HG03103 (cell line): ENCODE data around the gene RNLS.

Experiments
- ATAC-seq: cut with Tn5 transposase; IDR thresholded peaks from one replicate; pipeline ENCODE4 v1.9.1; 2021; ENCODE audit warnings: low read depth; ENCODE audit not compliant: unreplicated experiment

The RNLS gene

DNA sequence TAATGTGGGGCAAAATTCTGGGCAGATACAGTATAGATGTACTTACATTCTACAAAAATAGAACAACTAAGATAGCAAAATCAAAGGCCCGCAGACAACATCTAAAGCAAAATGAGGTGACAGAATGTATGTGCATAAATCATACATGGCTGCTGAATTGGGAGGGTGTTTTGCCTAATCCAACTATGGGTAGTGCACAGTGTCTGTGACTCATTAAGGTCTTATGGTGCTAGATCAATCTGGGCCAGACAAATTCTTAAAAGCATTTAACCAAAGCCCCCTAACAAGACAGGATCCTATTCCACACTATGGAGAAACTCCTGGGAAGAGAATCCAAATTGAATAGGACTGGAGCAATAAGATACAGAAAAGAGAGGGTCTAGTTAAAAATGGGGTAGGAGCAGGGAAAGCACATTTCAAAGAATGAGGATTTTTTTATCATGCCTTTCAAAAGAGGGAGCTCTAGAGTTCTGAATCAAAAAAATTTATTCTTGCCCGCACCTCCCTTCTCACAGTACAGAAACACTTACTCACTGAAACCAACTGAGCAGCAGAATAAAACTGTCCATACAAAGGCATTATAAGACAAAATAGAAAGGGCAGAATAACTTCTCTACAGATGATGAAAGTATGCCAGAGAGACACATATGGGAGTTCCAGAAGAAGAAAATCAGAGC, 181.3 kb downstream of the RNLS start:
- no peak for ATAC-seq

DNA sequence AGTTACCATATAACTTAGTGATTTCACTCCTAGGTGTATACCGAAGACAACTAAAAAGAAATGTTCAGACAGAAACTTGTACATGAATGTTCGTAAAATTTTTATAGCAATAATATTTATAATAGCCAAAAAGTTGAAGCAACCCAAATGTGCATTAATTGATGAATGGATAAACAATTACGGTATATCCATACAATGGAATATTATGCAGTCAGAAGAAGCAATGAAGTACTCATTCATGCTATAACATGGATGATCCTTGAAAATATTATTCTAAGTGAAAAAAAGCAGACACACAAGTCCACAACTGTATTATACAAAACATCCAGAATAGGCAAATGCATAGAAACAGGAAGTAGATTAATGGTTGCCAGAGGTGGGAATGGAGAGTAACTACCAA, 183.9 kb downstream of the RNLS start:
- no peak for ATAC-seq

DNA sequence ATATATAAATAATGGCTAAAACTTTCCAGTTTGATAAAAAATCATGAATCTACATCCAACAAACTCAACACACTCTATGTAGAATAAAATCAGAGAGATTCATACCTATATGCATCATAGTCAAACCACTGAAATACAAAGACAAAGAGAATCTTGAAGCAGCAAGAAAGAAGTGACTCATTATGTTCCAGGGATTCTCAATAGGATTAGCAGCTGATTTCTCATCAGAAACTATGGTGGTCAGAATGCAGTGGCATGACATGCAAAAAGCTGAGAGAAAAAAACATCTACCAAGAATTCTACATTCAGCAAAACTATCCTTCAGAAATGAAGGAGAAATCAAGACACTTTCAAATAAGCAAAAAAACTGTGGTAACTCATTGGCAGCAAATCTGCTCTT, 187.4 kb downstream of the RNLS start:
- ATAC-seq: no peak

DNA sequence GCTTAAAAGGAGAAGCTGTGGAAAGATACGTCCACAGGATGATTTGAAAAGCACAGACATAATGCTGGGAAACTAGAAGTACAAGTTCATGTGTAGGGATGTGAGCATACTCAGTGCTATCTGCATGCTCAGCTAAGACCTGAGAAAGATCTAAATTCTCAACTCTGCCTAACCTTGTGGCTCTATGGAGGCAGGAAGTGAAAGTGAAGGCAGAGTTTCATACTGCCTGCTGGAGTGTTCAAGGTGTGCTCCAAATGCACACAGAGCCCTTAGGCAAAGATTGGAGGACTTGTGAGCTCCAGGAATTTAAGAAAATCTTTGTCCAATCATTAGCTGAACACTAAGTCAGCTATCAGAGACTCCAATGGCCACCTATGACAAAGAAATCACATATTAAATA, 190.9 kb downstream of the RNLS start:
- ATAC-seq: peak; percentile 88

DNA sequence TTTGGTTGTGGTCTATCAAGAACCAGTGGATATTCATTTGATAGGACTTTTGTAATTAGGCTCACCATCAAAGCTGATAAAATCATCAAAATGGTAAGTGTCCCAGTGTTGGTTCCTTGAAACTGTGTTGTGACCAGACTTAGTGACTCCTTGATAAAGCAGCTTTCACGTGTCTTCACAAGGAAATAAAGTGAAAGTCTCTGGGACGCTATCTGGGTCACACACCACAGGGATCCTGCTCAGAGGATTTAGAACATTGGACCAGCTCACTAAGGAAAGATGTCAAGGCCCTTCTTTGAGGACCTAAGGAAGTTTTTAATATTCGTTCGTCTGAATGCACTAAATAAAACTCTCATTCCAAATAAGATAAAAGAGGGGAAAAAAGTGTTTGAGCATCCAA, 193.1 kb downstream of the RNLS start:
- ATAC-seq: no peak

DNA sequence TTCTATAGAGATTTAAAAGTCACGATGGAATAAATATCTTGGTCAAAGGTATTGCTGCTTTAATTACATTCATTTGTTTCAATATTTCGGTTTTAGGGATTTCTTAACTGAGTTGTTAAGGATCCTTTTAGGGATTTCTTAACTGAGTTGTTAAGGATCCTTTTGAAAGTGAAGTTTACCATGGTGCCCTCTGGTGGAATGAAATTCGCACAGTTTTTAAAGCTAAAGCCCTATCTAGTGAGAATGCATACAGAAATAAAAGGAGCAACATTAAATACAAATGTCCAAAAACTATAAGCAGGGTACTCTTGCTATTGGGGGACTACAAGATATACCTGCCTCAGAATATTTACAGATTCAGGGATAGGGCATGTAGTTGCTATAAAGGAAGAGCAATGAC, 193.7 kb downstream of the RNLS start:
- ATAC-seq: no peak

DNA sequence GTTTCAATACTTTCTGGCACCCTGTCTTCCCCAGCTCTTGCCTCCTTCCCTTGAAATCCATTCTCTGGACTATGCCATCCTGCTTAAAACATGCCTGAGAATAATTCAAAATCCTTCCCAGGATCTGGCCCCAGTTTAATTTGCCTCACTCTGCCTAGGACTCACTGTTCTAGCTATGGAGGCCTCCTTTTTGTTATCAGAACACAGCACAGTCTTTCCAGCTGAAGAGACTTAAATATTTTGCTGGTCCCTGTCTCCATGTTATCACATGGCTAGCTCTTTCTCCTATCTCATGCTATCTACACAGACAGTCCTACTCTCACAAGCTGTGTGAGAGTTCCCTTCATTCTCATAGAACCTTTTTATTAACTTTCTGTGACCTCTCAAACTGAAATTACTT, 194.8 kb downstream of the RNLS start:
- ATAC-seq: no peak

DNA sequence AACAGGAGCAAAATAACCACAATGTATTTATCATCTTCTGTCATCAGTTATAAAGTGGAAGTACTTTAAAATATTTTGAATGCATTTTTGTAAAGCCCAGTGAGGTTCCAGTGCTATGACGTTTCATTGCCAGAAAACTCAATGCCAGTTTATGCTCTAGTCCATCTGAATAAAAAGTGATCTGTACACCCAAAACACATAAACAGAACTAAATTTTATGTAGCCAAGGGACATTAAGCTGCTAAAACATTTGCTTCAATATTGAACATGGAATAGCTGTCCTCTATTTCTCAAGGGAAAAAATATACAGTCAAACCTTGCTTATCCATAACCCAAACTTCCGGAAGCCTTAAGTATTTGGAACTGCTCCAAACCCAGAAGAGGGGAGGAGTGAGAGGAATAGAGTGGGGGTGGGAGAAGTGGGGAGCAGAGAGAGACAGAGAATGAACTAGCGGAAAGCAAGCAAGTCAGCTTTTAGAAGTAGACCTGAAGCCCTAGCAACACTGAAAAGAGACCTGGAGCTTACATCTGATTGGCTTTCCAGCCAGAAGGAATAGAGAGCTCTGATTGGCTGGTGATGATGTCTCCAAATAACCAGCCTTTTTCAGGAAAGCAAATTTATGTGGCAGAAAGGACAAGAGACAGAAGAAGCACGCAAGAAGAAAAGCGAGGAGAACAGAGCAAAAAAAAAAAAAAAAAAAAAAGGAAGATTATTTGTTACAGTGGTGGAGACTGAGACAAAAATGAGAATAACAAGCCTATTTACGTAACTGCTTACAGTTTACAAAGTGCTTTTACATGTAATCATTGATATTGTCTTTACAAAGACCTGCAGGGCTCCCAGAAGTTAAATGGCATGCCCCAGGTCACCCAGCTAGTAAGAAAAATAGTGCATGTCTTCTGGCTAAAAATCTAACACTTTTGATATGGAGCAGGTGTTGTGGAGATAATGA, 196.0 kb downstream of the RNLS start:
- no peak for ATAC-seq

DNA sequence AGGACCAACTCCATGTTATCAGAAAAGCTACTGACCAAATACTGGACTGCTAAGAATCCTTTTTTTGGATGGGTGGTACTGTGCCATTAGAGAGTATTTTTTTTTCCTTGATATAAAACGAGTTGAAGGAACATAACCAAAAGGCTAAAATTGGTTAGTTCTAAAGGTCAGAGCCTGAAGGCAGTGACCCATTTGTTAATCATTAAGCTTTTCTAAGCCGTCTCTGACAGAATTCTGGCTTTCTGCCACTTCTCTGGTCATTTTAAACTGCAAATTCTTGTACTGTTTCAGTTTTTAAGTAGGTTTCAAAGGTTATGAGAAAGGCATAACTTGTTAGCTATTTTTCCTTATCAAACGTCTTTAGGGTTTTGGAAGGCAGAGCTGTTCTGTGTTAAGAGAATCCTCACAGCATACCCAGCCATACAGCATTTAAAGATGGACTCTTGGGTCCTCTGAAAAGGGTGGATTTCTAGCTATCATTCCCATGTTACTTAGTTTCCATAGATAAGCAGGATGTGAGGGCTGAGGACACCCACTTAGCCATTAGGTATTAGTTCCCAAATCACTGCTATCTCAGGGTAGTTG, 196.8 kb downstream of the RNLS start:
- peak; percentile 33 for ATAC-seq

DNA sequence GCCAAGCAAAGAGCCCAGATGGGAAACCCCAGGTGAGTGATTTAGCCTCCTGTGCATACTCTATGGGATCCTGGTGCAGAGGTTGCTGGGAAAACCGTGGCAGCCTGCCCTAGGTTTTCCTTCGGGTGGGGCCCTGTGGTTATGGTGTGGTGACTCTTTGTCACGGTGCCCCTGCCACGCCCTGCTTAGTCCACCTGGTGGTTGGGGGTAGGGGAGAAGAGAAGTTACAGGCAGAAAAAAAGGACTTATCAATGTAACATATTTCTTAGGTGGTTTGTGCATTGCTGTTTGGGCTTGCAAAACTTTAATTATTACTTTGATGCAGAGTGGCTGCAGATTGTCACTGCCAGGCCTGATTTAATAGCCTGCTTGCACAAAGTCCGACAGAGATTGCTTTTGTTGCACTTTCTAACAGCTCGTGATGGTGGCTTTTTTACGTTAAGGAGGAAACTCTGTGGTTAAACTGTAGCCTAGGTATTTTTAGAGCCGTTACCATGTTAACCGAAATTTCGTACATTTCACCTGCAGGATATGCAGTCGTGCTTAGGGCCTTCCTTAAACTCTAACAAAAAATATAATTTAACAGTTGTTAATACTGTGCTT, 197.4 kb downstream of the RNLS start:
- peak; percentile 53 for ATAC-seq

DNA sequence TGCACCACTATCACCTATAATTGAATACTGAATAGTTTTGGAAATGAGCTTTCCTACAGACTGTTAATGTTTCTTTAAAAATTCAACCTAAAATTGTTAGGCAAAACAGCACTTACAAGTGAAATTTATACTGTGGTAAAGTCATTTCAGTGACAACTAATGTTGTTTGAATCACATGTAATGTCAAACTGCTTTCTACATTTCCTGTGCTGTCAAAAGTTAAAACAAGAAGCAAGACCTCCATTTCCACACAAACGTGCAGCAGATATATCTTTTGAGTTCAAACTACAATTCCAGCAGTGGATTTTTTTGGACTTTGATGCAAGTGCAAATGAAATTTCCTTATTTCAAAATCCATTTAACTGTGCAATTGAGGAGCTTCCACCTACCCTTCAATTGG, 199.8 kb downstream of the RNLS start:
- no peak for ATAC-seq

DNA sequence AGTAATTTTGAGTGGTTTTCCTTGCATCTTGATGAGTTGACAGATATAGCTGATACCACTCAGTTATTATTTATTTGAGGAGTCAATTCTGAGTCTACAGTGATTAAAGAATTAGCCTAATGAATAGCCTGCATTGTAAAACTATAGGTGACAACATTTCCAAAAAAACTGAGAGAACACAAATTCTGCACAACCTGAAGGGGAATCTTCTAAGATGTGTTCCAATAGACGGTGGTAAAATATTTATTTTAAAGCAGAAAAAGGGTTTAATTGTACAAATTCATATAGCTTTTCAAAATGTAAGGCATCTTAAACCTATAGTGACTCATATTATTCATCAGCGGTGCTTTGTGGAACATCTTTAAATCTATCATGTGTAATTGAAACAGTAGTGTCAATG, 200.4 kb downstream of the RNLS start:
- no peak for ATAC-seq

DNA sequence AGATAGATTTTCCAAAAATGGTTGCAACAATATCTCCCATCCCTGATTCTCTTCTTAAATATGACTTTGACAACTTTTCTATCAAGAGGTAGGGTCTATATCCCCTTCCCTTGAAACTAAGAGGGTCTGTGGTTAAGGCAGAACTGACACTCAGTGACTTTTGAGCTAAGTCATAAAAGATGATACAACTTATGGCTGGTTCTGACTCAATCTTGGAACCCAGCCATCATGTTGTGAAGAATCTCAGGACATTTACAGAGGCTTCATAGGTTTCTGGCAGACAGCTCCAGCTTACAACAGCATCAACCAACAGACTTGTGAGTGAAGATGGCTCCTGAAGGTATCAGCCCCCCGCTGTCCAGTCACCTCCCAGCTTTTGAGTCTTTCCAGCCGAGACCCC, 203.5 kb downstream of the RNLS start:
- ATAC-seq: no peak

DNA sequence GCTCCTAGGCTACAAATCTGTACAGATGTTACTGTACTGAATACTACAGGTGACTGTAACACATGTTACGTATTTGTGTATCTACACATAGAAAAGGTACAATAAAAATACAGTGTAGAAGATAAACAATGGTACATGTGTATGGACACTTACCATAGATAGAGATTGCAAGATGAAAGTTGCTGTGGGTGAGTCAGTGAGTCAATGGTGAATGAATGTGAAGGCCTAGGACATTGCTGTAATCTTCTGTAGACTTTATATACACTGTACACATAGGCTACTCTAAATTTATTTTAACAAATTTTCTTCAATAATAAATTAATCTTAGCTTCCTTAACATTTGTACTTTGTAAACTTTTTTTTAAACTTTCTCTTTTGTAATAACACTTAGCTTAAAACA, 205.6 kb downstream of the RNLS start:
- no peak for ATAC-seq

DNA sequence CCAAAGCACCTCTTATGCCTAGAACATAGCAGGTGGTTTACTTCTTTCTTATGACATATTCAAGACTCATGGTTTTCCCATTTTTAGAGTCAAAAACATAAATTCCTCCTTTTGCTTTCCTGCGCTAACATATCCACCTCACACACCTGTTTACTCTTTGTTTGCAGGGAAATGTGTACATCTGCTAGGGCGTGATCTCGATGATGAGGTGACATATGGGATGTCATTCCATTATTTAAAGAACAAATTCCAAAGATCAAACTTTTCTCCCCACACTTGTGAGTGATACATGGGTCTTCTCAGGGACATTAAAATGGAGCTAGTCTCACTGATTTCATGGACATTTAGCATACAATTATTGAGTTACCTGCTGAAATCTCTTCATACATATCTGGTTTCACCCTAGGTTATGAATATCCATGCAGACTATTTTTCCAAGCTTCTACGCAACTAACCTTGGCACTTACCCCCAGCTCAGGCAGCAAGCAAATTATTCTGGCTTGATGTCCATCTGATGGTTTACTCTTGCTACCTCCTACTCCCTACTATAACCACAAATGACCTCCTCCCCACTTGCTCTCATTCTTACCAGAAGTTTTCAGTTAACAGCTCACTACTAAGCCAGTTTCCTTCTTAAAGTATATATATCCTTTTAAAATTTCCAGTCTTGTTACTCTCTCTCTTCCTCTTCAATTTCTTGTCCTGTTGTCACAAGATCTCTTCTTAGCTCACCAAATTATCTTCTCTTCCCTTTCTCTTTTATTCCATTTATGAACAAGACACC, 208.5 kb downstream of the RNLS start:
- no peak for ATAC-seq

DNA sequence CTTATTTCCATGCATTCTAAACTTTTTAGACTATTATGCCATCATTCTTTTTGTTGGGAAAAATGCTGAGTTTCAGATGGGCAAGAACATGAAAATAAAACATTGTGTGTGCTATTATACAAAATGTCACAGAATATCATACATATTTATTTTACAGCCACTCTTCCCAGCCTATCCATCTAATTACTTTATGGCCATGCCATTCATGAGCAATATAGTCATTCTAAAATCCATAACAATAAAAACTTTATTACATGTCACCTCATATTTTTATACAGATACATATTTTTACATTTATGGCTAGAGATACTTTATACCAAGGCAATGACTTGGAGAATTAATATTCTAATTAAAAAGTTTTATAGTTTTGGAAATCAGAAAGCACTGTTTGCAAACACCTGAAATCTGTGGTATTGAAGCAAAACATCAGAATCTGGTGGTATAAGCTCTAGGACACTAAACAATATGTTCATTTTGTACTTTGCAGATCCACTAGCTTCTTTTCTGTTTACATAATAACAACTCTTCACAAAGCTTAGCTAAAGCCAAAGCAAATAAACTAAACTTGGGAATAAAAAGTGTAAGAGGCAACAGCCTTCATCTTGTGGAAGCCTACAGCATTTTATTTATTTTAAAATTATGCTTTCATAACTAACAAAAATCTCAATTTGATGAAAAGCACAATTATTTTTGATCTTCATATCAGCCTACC, 210.1 kb downstream of the RNLS start:
- no peak for ATAC-seq

DNA sequence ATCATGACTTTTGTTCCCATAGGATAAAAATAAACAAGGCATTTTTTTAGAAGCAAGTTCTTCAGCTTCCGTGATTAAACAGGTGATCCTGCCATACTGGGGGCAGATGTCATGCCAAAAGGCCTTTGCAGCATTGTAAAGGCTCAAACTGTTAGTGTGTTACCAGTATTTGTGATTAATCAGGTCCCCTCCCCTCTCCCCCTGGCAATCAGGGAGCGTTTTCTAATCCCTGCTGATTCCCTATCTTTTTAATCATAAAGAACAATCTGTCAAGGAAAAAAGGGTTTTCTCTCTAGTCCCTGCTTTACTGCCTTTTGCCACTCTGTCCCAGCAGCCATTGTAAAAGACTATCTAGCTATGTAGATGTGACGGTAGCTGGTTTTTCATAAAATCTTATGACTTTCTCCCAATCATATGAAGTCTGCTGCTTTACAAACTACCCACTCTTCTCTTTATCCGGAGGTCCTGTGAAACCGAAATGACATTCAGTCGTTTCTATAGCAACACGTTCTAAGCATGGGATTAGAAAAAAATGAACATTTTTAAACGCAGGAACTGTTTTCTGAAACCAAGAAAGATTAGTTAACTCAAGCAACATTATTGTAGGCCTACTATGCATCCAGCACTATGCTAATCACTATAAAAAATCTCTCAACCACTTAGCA, 210.9 kb downstream of the RNLS start:
- ATAC-seq: no peak

DNA sequence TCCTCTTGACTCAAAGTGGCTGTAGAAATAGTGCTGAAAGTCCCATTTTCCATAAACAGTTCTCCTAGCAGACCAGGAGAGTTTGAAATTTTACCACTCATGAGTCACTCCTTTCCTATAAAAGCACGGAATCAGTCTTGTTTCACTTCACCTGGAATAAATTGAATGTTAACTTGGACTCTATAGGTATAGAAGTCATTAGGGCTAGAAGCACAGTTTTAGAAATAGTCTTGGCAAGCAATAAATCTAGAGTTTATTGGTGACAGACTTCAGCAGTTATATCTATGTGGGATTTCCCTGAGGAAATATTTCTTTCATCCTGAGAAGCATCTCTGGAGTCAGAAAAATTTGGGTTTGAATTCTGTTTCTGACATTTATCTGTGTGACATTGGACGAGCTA, 212.4 kb downstream of the RNLS start:
- ATAC-seq: no peak

DNA sequence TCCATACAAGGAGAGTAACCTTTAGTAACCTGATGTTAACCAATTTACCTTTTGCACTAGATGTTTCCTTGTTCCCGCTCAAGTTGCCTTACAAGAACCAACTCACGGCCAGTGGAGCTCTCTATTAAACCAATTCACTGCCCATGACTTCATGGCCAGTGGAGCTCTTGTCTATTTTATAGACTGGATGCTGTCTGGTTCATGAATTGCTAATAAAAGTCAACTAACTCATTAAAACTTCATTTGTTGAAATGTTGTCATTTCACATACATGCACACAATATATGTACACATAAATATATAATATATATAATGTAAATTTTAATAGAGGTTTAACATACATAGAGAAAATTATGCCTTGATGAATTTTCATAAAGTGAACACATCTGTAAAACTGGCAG, 216.3 kb downstream of the RNLS start:
- no peak for ATAC-seq
